H9 (cell line): Measurements from ENCODE around the gene DPP10. TPM values are rescaled to one million over a fixed set of nuclear protein-coding genes. Genes with fewer than 3 reads are reported as not detected.

Experiments used
- DNase-seq: peaks from one replicate; pipeline ENCODE4 v3.0.0-alpha.2; 2017
- H2AFZ ChIP-seq: one replicate; pipeline ENCODE4 v1.6.1; 2013; ENCODE audit warnings: mild to moderate bottlenecking, low read length, control low read depth, moderate library complexity
- H2AK5ac ChIP-seq: 2 replicates; pipeline ENCODE4 v1.6.1; 2013; ENCODE audit warnings: low read length, control low read depth, mixed read lengths; ENCODE audit not compliant: insufficient read length
- H2BK120ac ChIP-seq: one replicate; pipeline ENCODE4 v1.6.1; 2013; ENCODE audit warnings: low read depth, mild to moderate bottlenecking, low read length, control low read depth, inconsistent platforms; ENCODE audit not compliant: poor library complexity, severe bottlenecking
- H2BK12ac ChIP-seq: 2 replicates; pipeline ENCODE4 v1.6.1; 2013; ENCODE audit warnings: low read length, control low read depth, mixed read lengths, low read depth; ENCODE audit not compliant: insufficient read length
- H2BK15ac ChIP-seq: 2 replicates; pipeline ENCODE4 v1.6.1; 2013; ENCODE audit warnings: low read depth, low read length, control low read depth
- H2BK20ac ChIP-seq: one replicate; pipeline ENCODE4 v1.6.1; 2013; ENCODE audit warnings: low read depth, mild to moderate bottlenecking, low read length, control low read depth, inconsistent platforms; ENCODE audit not compliant: poor library complexity, severe bottlenecking
- H2BK5ac ChIP-seq: 2 replicates; pipeline ENCODE4 v1.6.1; 2013; ENCODE audit warnings: low read length, control low read depth, mixed read lengths; ENCODE audit not compliant: insufficient read length
- H3K14ac ChIP-seq: 2 replicates; pipeline ENCODE4 v1.6.1; 2013; ENCODE audit warnings: low read length, control low read depth; ENCODE audit not compliant: insufficient read depth
- H3K18ac ChIP-seq: 2 replicates; pipeline ENCODE4 v1.6.1; 2013; ENCODE audit warnings: low read depth, mild to moderate bottlenecking, mixed read lengths, low read length, control low read depth; ENCODE audit not compliant: insufficient read length
- H3K23ac ChIP-seq: 2 replicates; pipeline ENCODE4 v1.6.1; 2013; ENCODE audit warnings: low read length, control low read depth, mixed read lengths, low read depth; ENCODE audit not compliant: insufficient read length
- H3K23me2 ChIP-seq: 2 replicates; pipeline ENCODE4 v1.6.1; 2013; ENCODE audit warnings: low read depth, mild to moderate bottlenecking, mixed read lengths, low read length, control low read depth; ENCODE audit not compliant: insufficient read length, poor library complexity, severe bottlenecking
- H3K27ac ChIP-seq: 2 replicates; pipeline ENCODE4 v1.5.1; 2013; ENCODE audit warnings: low read length, control low read depth, mixed read lengths, low read depth; ENCODE audit not compliant: insufficient read length
- H3K27me3 ChIP-seq: 2 replicates; pipeline ENCODE4 v1.6.1; 2013; ENCODE audit warnings: low read length, control low read depth, inconsistent platforms; ENCODE audit not compliant: insufficient read depth
- H3K4ac ChIP-seq: 2 replicates; pipeline ENCODE4 v1.6.1; 2013; ENCODE audit warnings: low read depth, mild to moderate bottlenecking, control low read depth, inconsistent platforms, low read length, moderate library complexity
- H3K4me1 ChIP-seq: 2 replicates; pipeline ENCODE4 v1.6.1; 2013; ENCODE audit warnings: low read length, control low read depth, inconsistent platforms; ENCODE audit not compliant: insufficient read depth
- H3K4me2 ChIP-seq: 2 replicates; pipeline ENCODE4 v1.6.1; 2013; ENCODE audit warnings: low read length, control low read depth, mixed read lengths; ENCODE audit not compliant: insufficient read length, insufficient read depth
- H3K56ac ChIP-seq: 2 replicates; pipeline ENCODE4 v1.6.1; 2013; ENCODE audit warnings: low read depth, mild to moderate bottlenecking, mixed read lengths, low read length, control low read depth; ENCODE audit not compliant: insufficient read length
- H3K79me1 ChIP-seq: 2 replicates; pipeline ENCODE4 v1.6.1; 2013; ENCODE audit warnings: low read depth, mild to moderate bottlenecking, moderate library complexity, low read length, control low read depth, inconsistent platforms; ENCODE audit not compliant: insufficient read depth, poor library complexity, severe bottlenecking
- H3K79me2 ChIP-seq: 2 replicates; pipeline ENCODE4 v1.6.1; 2013; ENCODE audit warnings: low read length, control low read depth, inconsistent platforms; ENCODE audit not compliant: insufficient read depth
- H3K9ac ChIP-seq: 2 replicates; pipeline ENCODE4 v1.6.1; 2013; ENCODE audit warnings: low read length, control low read depth, mixed read lengths; ENCODE audit not compliant: insufficient read length; ENCODE audit errors: extremely low read depth
- H3K9me3 ChIP-seq: one replicate; pipeline ENCODE4 v1.6.1; 2013; ENCODE audit warnings: low read depth, low read length, inconsistent platforms; ENCODE audit not compliant: control insufficient read depth
- H3T11ph ChIP-seq: one replicate; pipeline ENCODE4 v1.6.1; 2013; ENCODE audit warnings: mild to moderate bottlenecking, low read length, control low read depth, inconsistent platforms
- H4K20me1 ChIP-seq: one replicate; pipeline ENCODE4 v1.6.1; 2013; ENCODE audit not compliant: control insufficient read depth, insufficient read length, insufficient read depth
- H4K5ac ChIP-seq: 2 replicates; pipeline ENCODE4 v1.6.1; 2013; ENCODE audit warnings: low read depth, mild to moderate bottlenecking, mixed read lengths, low read length, control low read depth; ENCODE audit not compliant: insufficient read length
- H4K8ac ChIP-seq: replicated peaks from 2 replicates; pipeline ENCODE4 v1.6.1; 2013; ENCODE audit warnings: low read length, control low read depth, mixed read lengths, low read depth; ENCODE audit not compliant: insufficient read length
- H4K91ac ChIP-seq: 2 replicates; pipeline ENCODE4 v1.6.1; 2013; ENCODE audit warnings: low read depth, mild to moderate bottlenecking, moderate library complexity, mixed read lengths, low read length, control low read depth; ENCODE audit not compliant: insufficient read length
- H3K27ac Mint-ChIP-seq, 3 experiments: 2 replicates in 2 of 3; 3 replicates in 1 of 3; pipeline ENCODE4 v1.8.0; 2020 to 2021; ENCODE audit warnings: mixed read lengths in 3 of 3, mild to moderate bottlenecking in 1 of 3, moderate library complexity in 1 of 3
- H3K27me3 Mint-ChIP-seq: 2 replicates; pipeline ENCODE4 v1.8.0; 2021; ENCODE audit warnings: low read depth, mild to moderate bottlenecking, moderate library complexity, mixed read lengths
- H3K36me3 Mint-ChIP-seq, 3 experiments: 2 replicates in 2 of 3; 3 replicates in 1 of 3; pipeline ENCODE4 v1.8.0; 2020 to 2021; ENCODE audit warnings: low read depth in 3 of 3, mixed read lengths in 3 of 3; ENCODE audit not compliant: insufficient read depth in 1 of 3
- H3K4me1 Mint-ChIP-seq, 2 experiments: 2 replicates each; pipeline ENCODE4 v1.8.0; 2020; ENCODE audit warnings: mixed read lengths in 2 of 2
- H3K4me3 Mint-ChIP-seq, 2 experiments: 2 replicates in 1 of 2; 3 replicates in 1 of 2; pipeline ENCODE4 v1.8.0; 2020 to 2021; ENCODE audit warnings: mild to moderate bottlenecking in 2 of 2, mixed read lengths in 2 of 2, moderate library complexity in 1 of 2
- H3K9me3 Mint-ChIP-seq, 2 experiments: 2 replicates in 1 of 2; 3 replicates in 1 of 2; pipeline ENCODE4 v1.8.0; 2020; ENCODE audit warnings: mild to moderate bottlenecking in 2 of 2, mixed read lengths in 2 of 2, moderate library complexity in 1 of 2
- CTCF ChIP-seq: fragments of 200-600 bp; sonication (generic); conservative IDR thresholded peaks from 3 replicates; pipeline ENCODE4 v1.8.0; 2021; ENCODE audit warnings: antibody characterized with exemption, mild to moderate bottlenecking
- WGBS: extraction: QIAGEN DNeasy Blood & Tissue Kit; methylation state at CpG from one replicate; pipeline ENCODE4 v1.1.7; 2013; ENCODE audit warnings: missing lambda C conversion rate, low lambda C conversion rate, mixed read lengths; ENCODE audit not compliant: insufficient read length; ENCODE audit errors: extremely low coverage; 5-methylcytosine and 5-hydroxymethylcytosine counted together
- total RNA-seq: library from RNA; stranded (reverse); gene quantifications from 2 replicates; pipeline ENCODE4 v1.2.1, GENCODE V29; 2021

The DPP10 gene
- total RNA-seq, 1 experiment from 2014 or later = 11.3 TPM

- Histone ChIP-seq H3K4ac (no peak overlapping the region), H3K27ac (no peak overlapping the region), H3K27me3 (no peaks in the 10 kb centered on the region), H3K4me1 (no peaks in the 10 kb centered on the region), H2BK120ac (no peak overlapping the region), H4K91ac (no peak overlapping the region), H2AK5ac (no peak overlapping the region), H3K23ac (no peak overlapping the region), H4K20me1 (no peaks in the 10 kb centered on the region), H3K9me3 (no peaks in the 10 kb centered on the region), H3K4me2 (no peak overlapping the region), H2BK20ac (no peak overlapping the region), H2BK12ac (no peak overlapping the region), H4K8ac (no peak overlapping the region), H3K79me2 (no peaks in the 10 kb centered on the region), H3K14ac (no peak overlapping the region), H3K23me2 (no peaks in the 10 kb centered on the region), H2BK15ac (no peak overlapping the region), H2AFZ (no peak overlapping the region), H2BK5ac (no peak overlapping the region), H4K5ac (no peak overlapping the region), H3K18ac (no peak overlapping the region), H3K9ac (no peak overlapping the region), H3T11ph (no peak overlapping the region), H3K56ac (no peak overlapping the region), H3K79me1 (no peaks in the 10 kb centered on the region)
- Mint-ChIP-seq H3K9me3 (no peaks in the 10 kb centered on the region; a peak in 1 of 5 replicates), H3K36me3 (no peaks in the 10 kb centered on the region), H3K4me1 (peaks cover 17 to 20% of the 10 kb centered on the region in 2 experiments), H3K27me3 (no peaks in the 10 kb centered on the region; the same call in none of the 2 replicates), H3K4me3 (no peak overlapping the region), H3K27ac (no peak overlapping the region)
- TF ChIP-seq CTCF = no peak
- DNase-seq = no peak
- no CpG with 5 or more reads among the region's 6 CpGs for WGBS
These were observed 105.7 kb downstream of the DPP10 start for GRCh38 chr2:114548151-114548550.
